ENCODE data around the gene EGLN1. TPM values are rescaled to one million over a fixed set of nuclear protein-coding genes. Genes with fewer than 3 reads are reported as not detected.
"Not testable (repeated sequence)": the region's sequence is repeated elsewhere in the genome, so short reads cannot be mapped to it uniquely, and the experiment has no call there.

The EGLN1 gene
- total RNA-seq, 1 donor from 2014 or later: 23.6 TPM

DNA sequence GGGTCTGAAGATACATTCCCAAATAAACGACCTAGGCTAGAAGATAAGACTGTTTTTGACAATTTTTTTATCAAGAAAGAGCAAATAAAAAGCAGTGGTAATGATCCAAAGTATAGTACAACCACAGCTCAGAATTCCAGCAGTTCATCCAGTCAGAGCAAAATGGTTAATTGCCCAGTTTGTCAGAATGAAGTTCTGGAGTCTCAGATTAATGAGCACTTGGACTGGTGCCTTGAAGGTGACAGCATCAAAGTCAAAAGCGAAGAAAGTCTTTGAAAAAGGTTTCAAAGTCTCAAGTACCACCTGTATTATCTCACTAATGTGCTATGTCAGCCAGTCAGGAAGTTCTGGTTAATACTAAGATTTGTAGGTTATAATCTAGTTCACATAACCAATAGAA is 69.0 kb downstream of the EGLN1 start:
- no peak for DNase-seq (ENCODE audit: low read depth)
- Histone ChIP-seq H3K36me3 (ENCODE audit: control insufficient read depth, insufficient read depth, low read length) (no peaks in the 10 kb centered on the region), H3K4me3 (ENCODE audit: low read depth, low read length) (no peak overlapping the region), H3K27me3 (ENCODE audit: control insufficient read depth, insufficient read depth, low read length) (no peaks in the 10 kb centered on the region)
- no peak for TF ChIP-seq CTCF (IDR thresholded peaks at IDR 0.05; ENCODE audit: insufficient read depth, low read length, poor library complexity, severe bottlenecking)

DNA sequence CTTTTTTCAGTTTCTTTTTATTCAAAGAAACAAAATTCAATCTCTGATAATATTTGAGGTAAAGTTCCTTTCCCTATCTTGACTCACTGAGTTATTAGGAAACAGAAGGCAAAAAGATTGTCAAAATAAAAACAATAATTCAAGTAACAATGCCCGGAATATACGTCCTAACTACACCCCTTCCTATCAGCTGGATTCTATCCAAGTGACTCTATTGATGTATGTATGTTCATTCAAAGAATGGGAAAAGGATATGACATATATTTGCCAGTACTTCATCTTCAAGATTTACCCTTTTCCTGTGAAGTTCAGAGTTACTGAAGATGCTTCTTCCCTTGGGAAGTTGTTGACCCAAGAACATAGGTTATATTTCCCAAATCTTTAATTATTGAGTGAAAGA is 70.3 kb downstream of the EGLN1 start:
- no peak for DNase-seq (ENCODE audit: low read depth)
- Histone ChIP-seq H3K36me3 (ENCODE audit: control insufficient read depth, insufficient read depth, low read length) (no peaks in the 10 kb centered on the region), H3K27me3 (ENCODE audit: control insufficient read depth, insufficient read depth, low read length) (no peaks in the 10 kb centered on the region), H3K4me3 (ENCODE audit: low read depth, low read length) (no peak overlapping the region)
- no peak for TF ChIP-seq CTCF (IDR thresholded peaks at IDR 0.05; ENCODE audit: insufficient read depth, low read length, poor library complexity, severe bottlenecking)

DNA sequence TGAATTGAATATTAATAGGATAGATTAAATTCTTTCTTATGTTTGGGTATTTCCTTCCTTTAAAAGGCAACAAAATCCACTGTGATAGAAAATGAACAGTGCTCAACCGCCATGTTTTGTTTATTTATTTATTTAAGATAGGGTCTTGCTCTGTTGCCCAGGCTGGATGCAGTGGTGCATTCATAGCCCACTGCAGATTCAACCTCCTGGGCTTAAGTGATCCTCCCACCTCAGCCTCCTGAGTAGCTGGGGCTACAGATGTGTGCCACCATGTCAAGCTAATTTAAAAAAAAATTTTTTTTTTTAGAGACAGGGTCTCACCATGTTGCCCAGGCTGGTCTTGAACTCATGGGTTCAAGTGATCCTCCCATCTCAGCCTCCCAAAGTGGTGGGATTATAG is 73.2 kb downstream of the EGLN1 start:
- H3K27me3 ChIP-seq (ENCODE audit: control insufficient read depth, insufficient read depth, low read length); H3K36me3 ChIP-seq (ENCODE audit: control insufficient read depth, insufficient read depth, low read length); DNase-seq (ENCODE audit: low read depth); H3K4me3 ChIP-seq (ENCODE audit: low read depth, low read length): not testable (repeated sequence)

- TF ChIP-seq CTCF (IDR thresholded peaks at IDR 0.05; ENCODE audit: insufficient read depth, low read length, poor library complexity, severe bottlenecking): no peak
- Histone ChIP-seq H3K4me3 (ENCODE audit: low read depth, low read length) (no peak overlapping the region), H3K27me3 (ENCODE audit: control insufficient read depth, insufficient read depth, low read length) (no peaks in the 10 kb centered on the region), H3K36me3 (ENCODE audit: control insufficient read depth, insufficient read depth, low read length) (no peaks in the 10 kb centered on the region)
- DNase-seq (ENCODE audit: low read depth): no peak
These were observed 73.6 kb downstream of the EGLN1 start for GRCh38 chr1:231348442-231348841.

DNA sequence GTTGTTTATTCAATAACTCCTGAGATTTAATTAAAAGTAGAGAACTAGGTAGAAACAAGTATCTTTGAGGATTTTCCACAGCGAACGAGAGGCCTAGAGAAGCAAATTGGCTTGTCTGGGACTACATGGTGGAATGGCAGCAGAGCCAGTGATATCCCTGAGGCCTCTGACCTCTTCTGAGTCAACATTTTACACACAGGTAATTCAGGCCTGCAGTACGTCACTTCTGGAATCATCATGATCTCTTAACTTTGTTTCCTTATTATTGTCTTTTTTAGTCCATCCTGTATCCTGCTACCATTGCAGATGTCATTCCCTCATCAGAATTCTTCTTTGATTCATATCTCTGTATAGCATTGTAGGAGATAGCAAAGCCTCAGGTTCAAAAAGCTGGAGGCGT is 74.1 kb downstream of the EGLN1 start:
- Histone ChIP-seq H3K4me3 (ENCODE audit: low read depth, low read length) (no peak overlapping the region), H3K36me3 (ENCODE audit: control insufficient read depth, insufficient read depth, low read length) (no peaks in the 10 kb centered on the region), H3K27me3 (ENCODE audit: control insufficient read depth, insufficient read depth, low read length) (no peaks in the 10 kb centered on the region)
- no peak for TF ChIP-seq CTCF (IDR thresholded peaks at IDR 0.05; ENCODE audit: insufficient read depth, low read length, poor library complexity, severe bottlenecking)
- DNase-seq (ENCODE audit: low read depth): no peak

DNA sequence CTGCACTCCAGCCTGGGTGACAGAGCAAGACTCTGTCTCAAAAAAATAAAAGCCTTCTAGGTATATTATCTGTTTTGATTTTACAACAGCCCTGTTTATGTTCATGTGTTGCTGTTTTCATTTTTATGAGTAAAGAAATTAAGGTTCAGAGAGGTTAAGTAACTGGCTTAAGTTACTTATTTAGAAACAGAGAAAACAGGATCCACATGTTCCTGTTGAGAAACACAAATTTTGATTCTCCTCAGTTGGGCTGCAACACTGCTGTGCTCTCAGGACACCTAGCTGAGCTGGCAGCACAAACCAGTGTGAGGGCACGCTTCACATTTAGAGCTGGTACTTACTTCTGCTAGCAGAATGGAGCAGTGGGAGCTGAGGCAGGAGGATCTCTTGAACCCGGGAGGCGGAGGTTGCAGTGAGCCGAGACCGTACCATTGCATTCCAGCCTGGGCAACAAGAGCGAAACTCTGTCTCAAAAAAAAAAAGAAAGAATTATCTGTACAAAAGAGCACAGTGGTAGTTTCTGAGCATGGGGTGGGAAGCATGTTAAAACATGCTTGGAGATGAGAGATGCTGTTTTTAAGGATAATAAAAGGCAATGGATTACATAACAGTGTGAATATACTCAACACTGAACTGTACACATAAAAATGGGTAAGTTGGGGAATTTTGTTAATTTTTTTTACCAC is 81.6 kb downstream of the EGLN1 start:
- H3K4me3 ChIP-seq (ENCODE audit: low read depth, low read length): no peak overlapping the region
- no peak for TF ChIP-seq CTCF (IDR thresholded peaks at IDR 0.05; ENCODE audit: insufficient read depth, low read length, poor library complexity, severe bottlenecking)

More for the DNA sequence above, 81.6 kb downstream of the EGLN1 start:
- H3K36me3 ChIP-seq (ENCODE audit: control insufficient read depth, insufficient read depth, low read length): no peaks in the 10 kb centered on the region
- no peaks in the 10 kb centered on the region for H3K27me3 ChIP-seq (ENCODE audit: control insufficient read depth, insufficient read depth, low read length)
- no peak for DNase-seq (ENCODE audit: low read depth)
